Measurements from ENCODE around the gene U2SURP.

DNA sequence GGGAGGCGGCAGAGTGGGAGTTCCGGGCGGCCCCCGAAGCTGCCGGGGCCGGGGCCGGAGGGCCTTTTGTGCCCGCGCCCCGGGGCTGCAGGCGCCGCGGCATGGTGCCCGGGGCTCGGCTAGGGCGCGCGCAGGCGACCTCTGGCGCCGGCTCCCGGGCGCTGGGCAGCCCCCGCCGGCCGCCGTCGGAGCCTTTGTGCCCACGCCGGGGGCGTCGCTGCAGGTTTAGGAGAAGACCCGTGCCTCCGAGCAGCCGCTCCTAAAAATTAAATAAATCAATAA lies 38.2 kb upstream of the U2SURP start:
- TF ChIP-seq, protein P1, sequence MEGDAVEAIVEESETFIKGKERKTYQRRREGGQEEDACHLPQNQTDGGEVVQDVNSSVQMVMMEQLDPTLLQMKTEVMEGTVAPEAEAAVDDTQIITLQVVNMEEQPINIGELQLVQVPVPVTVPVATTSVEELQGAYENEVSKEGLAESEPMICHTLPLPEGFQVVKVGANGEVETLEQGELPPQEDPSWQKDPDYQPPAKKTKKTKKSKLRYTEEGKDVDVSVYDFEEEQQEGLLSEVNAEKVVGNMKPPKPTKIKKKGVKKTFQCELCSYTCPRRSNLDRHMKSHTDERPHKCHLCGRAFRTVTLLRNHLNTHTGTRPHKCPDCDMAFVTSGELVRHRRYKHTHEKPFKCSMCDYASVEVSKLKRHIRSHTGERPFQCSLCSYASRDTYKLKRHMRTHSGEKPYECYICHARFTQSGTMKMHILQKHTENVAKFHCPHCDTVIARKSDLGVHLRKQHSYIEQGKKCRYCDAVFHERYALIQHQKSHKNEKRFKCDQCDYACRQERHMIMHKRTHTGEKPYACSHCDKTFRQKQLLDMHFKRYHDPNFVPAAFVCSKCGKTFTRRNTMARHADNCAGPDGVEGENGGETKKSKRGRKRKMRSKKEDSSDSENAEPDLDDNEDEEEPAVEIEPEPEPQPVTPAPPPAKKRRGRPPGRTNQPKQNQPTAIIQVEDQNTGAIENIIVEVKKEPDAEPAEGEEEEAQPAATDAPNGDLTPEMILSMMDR (IDR thresholded peaks at IDR 0.05): no peak
- TF ChIP-seq POLR2A (IDR thresholded peaks at IDR 0.05): no peak

Data from Peyer's patch (tissue), 4 donors.